WTC11 (cell line): ENCODE data around the gene KIAA1755. TPM values are rescaled to one million over a fixed set of nuclear protein-coding genes. Genes with fewer than 3 reads are reported as not detected.

Experiments
- ATAC-seq: fragments of 200-7000 bp; cut with Tn5 transposase; 2 replicates; pipeline ENCODE4 v1.10.0; 2021; ENCODE audit warnings: mild to moderate bottlenecking, moderate library complexity
- CTCF ChIA-PET: fragments of 300-600 bp; sonication (Branson Sonifier 250); formaldehyde crosslinking; loops from one replicate; lab custom pipeline; 2021; ENCODE audit warnings: antibody characterized with exemption; lab: Charles Lee
- POLR2A ChIA-PET: fragments of 350-600 bp; sonication (Branson Sonifier 250); formaldehyde crosslinking; loops from one replicate; lab custom pipeline; 2021; ENCODE audit warnings: antibody characterized with exemption; lab: Charles Lee
- DNase-seq: peaks from one replicate; pipeline ENCODE4 v3.0.0; 2021; ENCODE audit warnings: low spot score
- H3K27ac Mint-ChIP-seq: 2 replicates; pipeline ENCODE4 v1.8.0; 2021; ENCODE audit warnings: mixed read lengths
- H3K27me3 Mint-ChIP-seq: 2 replicates; pipeline ENCODE4 v1.8.0; 2021; ENCODE audit warnings: low read depth, mild to moderate bottlenecking, moderate library complexity, mixed read lengths
- H3K36me3 Mint-ChIP-seq: 2 replicates; pipeline ENCODE4 v1.8.0; 2021; ENCODE audit warnings: mixed read lengths
- H3K4me1 Mint-ChIP-seq: 2 replicates; pipeline ENCODE4 v1.8.0; 2022; ENCODE audit warnings: mixed read lengths
- H3K4me3 Mint-ChIP-seq: 2 replicates; pipeline ENCODE4 v1.8.0; 2021; ENCODE audit warnings: mild to moderate bottlenecking, moderate library complexity, mixed read lengths
- H3K9me3 Mint-ChIP-seq: 2 replicates; pipeline ENCODE4 v1.8.0; 2021; ENCODE audit warnings: mixed read lengths
- ARID4B ChIP-seq: sonication (generic); formaldehyde crosslinking; IDR thresholded peaks from 2 replicates; pipeline ENCODE4 v1.8.0; 2023; ENCODE audit warnings: missing genetic modification reagents, mild to moderate bottlenecking, borderline replicate concordance
- ATF1 ChIP-seq: sonication (generic); formaldehyde crosslinking; IDR thresholded peaks from 2 replicates; pipeline ENCODE4 v1.8.1; 2023; ENCODE audit warnings: mild to moderate bottlenecking, moderate library complexity, missing genetic modification reagents
- ATF3 ChIP-seq: sonication (generic); formaldehyde crosslinking; conservative IDR thresholded peaks from 2 replicates; pipeline ENCODE4 v1.8.1; 2022; ENCODE audit warnings: mild to moderate bottlenecking, missing genetic modification reagents
- CBFB ChIP-seq: sonication (generic); formaldehyde crosslinking; IDR thresholded peaks from 2 replicates; pipeline ENCODE4 v1.8.1; 2022; ENCODE audit warnings: mild to moderate bottlenecking, low read depth, missing genetic modification reagents
- ELF4 ChIP-seq: sonication (generic); formaldehyde crosslinking; IDR thresholded peaks from 2 replicates; pipeline ENCODE4 v1.8.1; 2022; ENCODE audit warnings: low read depth, mild to moderate bottlenecking, moderate library complexity, missing genetic modification reagents
- FOXP4 ChIP-seq: sonication (generic); formaldehyde crosslinking; IDR thresholded peaks from 2 replicates; pipeline ENCODE4 v1.8.0; 2022; ENCODE audit warnings: mild to moderate bottlenecking, missing genetic modification reagents
- IRF2 ChIP-seq: sonication (generic); formaldehyde crosslinking; IDR thresholded peaks from 2 replicates; pipeline ENCODE4 v1.8.0; 2022; ENCODE audit warnings: low read depth, missing genetic modification reagents, borderline replicate concordance
- JAZF1 ChIP-seq: fragments of 250-450 bp; sonication (Bioruptor Pico); IDR thresholded peaks from 2 replicates; pipeline ENCODE4 v1.9.0; 2021; ENCODE audit warnings: moderate library complexity, mild to moderate bottlenecking, inconsistent platforms
- MAX ChIP-seq: sonication (generic); formaldehyde crosslinking; IDR thresholded peaks from 2 replicates; pipeline ENCODE4 v1.8.0; 2022; ENCODE audit warnings: mild to moderate bottlenecking, missing genetic modification reagents
- NR3C1 ChIP-seq: sonication (generic); formaldehyde crosslinking; conservative IDR thresholded peaks from 2 replicates; pipeline ENCODE4 v1.8.1; 2023; ENCODE audit warnings: low read depth, mild to moderate bottlenecking, missing genetic modification reagents
- SMAD3 ChIP-seq: sonication (generic); formaldehyde crosslinking; IDR thresholded peaks from 2 replicates; pipeline ENCODE4 v1.8.0; 2022; ENCODE audit warnings: missing genetic modification reagents, mild to moderate bottlenecking, borderline replicate concordance
- SOX15 ChIP-seq: fragments of 250-450 bp; sonication (Bioruptor Pico); IDR thresholded peaks from 2 replicates; pipeline ENCODE4 v1.9.0; 2021; ENCODE audit warnings: mild to moderate bottlenecking
- SP1 ChIP-seq: sonication (generic); formaldehyde crosslinking; conservative IDR thresholded peaks from 2 replicates; pipeline ENCODE4 v1.8.1; 2022; ENCODE audit warnings: missing genetic modification reagents
- ZNF423 ChIP-seq: fragments of 250-450 bp; sonication (Bioruptor Pico); IDR thresholded peaks from 2 replicates; pipeline ENCODE4 v2.1.2; 2022; ENCODE audit warnings: mild to moderate bottlenecking, moderate library complexity
- ZNF512 ChIP-seq: sonication (generic); formaldehyde crosslinking; IDR thresholded peaks from 2 replicates; pipeline ENCODE4 v1.8.1; 2022; ENCODE audit warnings: missing genetic modification reagents, borderline replicate concordance
- ZSCAN18 ChIP-seq: fragments of 250-450 bp; sonication (Bioruptor Pico); IDR thresholded peaks from 2 replicates; pipeline ENCODE4 v2.1.2; 2022; ENCODE audit warnings: mild to moderate bottlenecking, moderate library complexity
- total RNA-seq: library from RNA; stranded (reverse); gene quantifications from 3 replicates; pipeline ENCODE4 v1.2.3, GENCODE V29; 2021

Gene KIAA1755
- total RNA-seq, 1 experiment from 2014 or later: 0.50 TPM

- peaks cover 14% of the 10 kb centered on the region for H3K4me1 Mint-ChIP-seq
- H3K27ac Mint-ChIP-seq: peak overlapping the region; percentile 45; the same call in 1 of the 2 replicates
These were observed 64.5 kb downstream of the KIAA1755 start for GRCh38 chr20:38196076-38196475.

More at GRCh38 chr20:38196076-38196475, 64.5 kb downstream of the KIAA1755 start:
- no peak for ATAC-seq
- TF ChIP-seq ZSCAN18 (CRISPR knock-in tag): no peak
- no peak for TF ChIP-seq FOXP4
- TF ChIP-seq IRF2 (CRISPR knock-in tag): no peak
- no peak for TF ChIP-seq CBFB (CRISPR knock-in tag)
- TF ChIP-seq SP1 (CRISPR knock-in tag): no peak
- TF ChIP-seq MAX (CRISPR knock-in tag): no peak
- no peak for TF ChIP-seq SMAD3 (CRISPR knock-in tag)
- no peak for TF ChIP-seq SOX15 (CRISPR knock-in tag)
- no peak for TF ChIP-seq ELF4 (CRISPR knock-in tag)
- no peak for TF ChIP-seq JAZF1
- no peak for TF ChIP-seq ATF3 (CRISPR knock-in tag)
- no peak for TF ChIP-seq ZNF512 (CRISPR knock-in tag)
- no peak for TF ChIP-seq ATF1 (CRISPR knock-in tag)
- TF ChIP-seq ZNF423 (CRISPR knock-in tag): no peak
- no peak for TF ChIP-seq ARID4B (CRISPR knock-in tag)
- no peak for TF ChIP-seq NR3C1 (CRISPR knock-in tag)
- H3K4me3 Mint-ChIP-seq: no peak overlapping the region
- no peaks in the 10 kb centered on the region; the same call in 1 of the 2 replicates for H3K27me3 Mint-ChIP-seq
- H3K36me3 Mint-ChIP-seq: peaks cover 6% of the 10 kb centered on the region
- POLR2A ChIA-PET: no interaction called here
- DNase-seq: no peak
- CTCF ChIA-PET: interaction anchor here (0.7 to 1.7 kb wide), 8 partner anchors 9 to 138 kb away, joined by 3 to 6 read pairs (median 4); no protein-coding TSS in a partner anchor
- H3K9me3 Mint-ChIP-seq: peaks cover 10% of the 10 kb centered on the region
